ENCODE data around the gene NEK8. TPM values are rescaled to one million over a fixed set of nuclear protein-coding genes. Genes with fewer than 3 reads are reported as not detected.

The NEK8 gene
- total RNA-seq, 2 donors from 2014 or later: 2.9 to 18.5 TPM

- no peak overlapping the region for H3K27ac ChIP-seq
- H3K4me1 ChIP-seq: no peaks in the 10 kb centered on the region
- H3K9me3 ChIP-seq: no peaks in the 10 kb centered on the region
- no peaks in the 10 kb centered on the region for H3K27me3 ChIP-seq
- intact Hi-C loops (cut with DNase I): no loop called here
- 82 to 86% methylated on average over 16 of the region's 16 CpGs for WGBS, 2 donors
- ATAC-seq: no peak
- no peak overlapping the region for H3K4me3 ChIP-seq
- DNase-seq: no peak
- peaks cover 0 to 39% of the 10 kb centered on the region in 2 donors for H3K36me3 ChIP-seq (replicated peaks in 1 of 2; ENCODE audit: insufficient read depth in 1 of 2, low read depth in 2 of 2)
- TF ChIP-seq POLR2A (IDR thresholded peaks at IDR 0.05) (no peak), CTCF (IDR thresholded peaks at IDR 0.05) (no peak)
Observed at GRCh38 chr17:28703552-28704218, 24.9 kb upstream of the NEK8 start.

- no peak for DNase-seq
- TF ChIP-seq CTCF (IDR thresholded peaks at IDR 0.05): no peak
- no peak for TF ChIP-seq POLR2A (IDR thresholded peaks at IDR 0.05)
- Histone ChIP-seq H3K4me1 (no peaks in the 10 kb centered on the region), H3K9me3 (no peaks in the 10 kb centered on the region), H3K27me3 (no peaks in the 10 kb centered on the region), H3K4me3 (no peak overlapping the region), H3K27ac (no peak overlapping the region), H3K36me3 (replicated peaks in 1 of 2; ENCODE audit: insufficient read depth in 1 of 2, low read depth in 2 of 2) (peaks cover 0 to 33% of the 10 kb centered on the region in 2 donors)
- WGBS, 2 donors: 78 to 91% methylated on average over 10 to 14 of the region's 14 CpGs
- intact Hi-C loops (cut with DNase I): no loop called here
- ATAC-seq: no peak
Observed at GRCh38 chr17:28704219-28704858, 24.2 kb upstream of the NEK8 start.

- Histone ChIP-seq H3K4me3 (no peak overlapping the region), H3K4me1 (no peaks in the 10 kb centered on the region), H3K36me3 (replicated peaks in 1 of 2; ENCODE audit: insufficient read depth in 1 of 2, low read depth in 2 of 2) (peaks cover 0 to 25% of the 10 kb centered on the region in 2 donors), H3K27me3 (no peaks in the 10 kb centered on the region), H3K9me3 (no peaks in the 10 kb centered on the region), H3K27ac (no peak overlapping the region)
- no peak for ATAC-seq
- no peak for DNase-seq
- intact Hi-C loops (cut with DNase I): no loop called here
- TF ChIP-seq CTCF (IDR thresholded peaks at IDR 0.05) (no peak), POLR2A (IDR thresholded peaks at IDR 0.05) (no peak)
- WGBS, 2 donors: 78 to 87% methylated on average over 4 to 5 of the region's 5 CpGs
Observed at GRCh38 chr17:28705074-28705659, 23.4 kb upstream of the NEK8 start.

GRCh38 chr17:28705728-28706334, 22.8 kb upstream of the NEK8 start:
- DNase-seq: no peak
- intact Hi-C loops (cut with DNase I): no loop called here
- Histone ChIP-seq H3K36me3 (replicated peaks in 1 of 2; ENCODE audit: insufficient read depth in 1 of 2, low read depth in 2 of 2) (peaks cover 0 to 21% of the 10 kb centered on the region in 2 donors), H3K27ac (no peak overlapping the region), H3K27me3 (no peaks in the 10 kb centered on the region), H3K9me3 (no peaks in the 10 kb centered on the region), H3K4me1 (peaks cover 4% of the 10 kb centered on the region), H3K4me3 (no peak overlapping the region)
- no peak for ATAC-seq
- 66 to 71% methylated on average over 5 to 10 of the region's 10 CpGs for WGBS, 2 donors
- TF ChIP-seq POLR2A (IDR thresholded peaks at IDR 0.05) (no peak), CTCF (IDR thresholded peaks at IDR 0.05) (no peak)

Data from body of pancreas (tissue), 4 donors.